ENCODE results near the gene BTG4. TPM values are rescaled to one million over a fixed set of nuclear protein-coding genes. Genes with fewer than 3 reads are reported as not detected.

BTG4 gene
- total RNA-seq, 1 experiment from 2014 or later: 0.15 TPM

DNA sequence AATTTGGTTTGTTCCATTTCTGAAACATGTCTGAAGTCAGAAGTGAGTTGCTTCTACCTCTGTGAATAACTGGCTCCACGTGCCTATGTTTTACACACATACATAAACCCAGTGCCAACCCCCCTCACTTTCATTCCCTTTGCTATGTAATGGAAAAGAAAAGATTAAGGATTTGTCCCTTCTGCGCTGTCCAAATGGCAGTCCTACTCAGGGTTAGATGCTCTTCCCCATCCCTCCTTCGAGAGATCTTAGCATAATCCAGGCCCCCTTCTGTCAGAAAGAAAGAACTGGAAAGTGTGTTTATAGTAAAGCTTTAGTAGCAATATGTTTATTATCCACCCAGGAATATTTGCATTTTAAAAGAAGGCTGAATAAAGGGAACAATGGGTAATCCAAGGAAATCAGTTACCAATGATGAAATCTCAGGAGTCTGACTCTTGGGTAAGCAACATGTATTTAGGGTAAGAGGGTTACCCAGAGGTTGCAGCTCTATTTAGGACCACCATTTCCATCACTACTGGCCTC lies 25.2 kb upstream of the BTG4 start:
- no peak for DNase-seq (ENCODE audit: low spot score)

DNA sequence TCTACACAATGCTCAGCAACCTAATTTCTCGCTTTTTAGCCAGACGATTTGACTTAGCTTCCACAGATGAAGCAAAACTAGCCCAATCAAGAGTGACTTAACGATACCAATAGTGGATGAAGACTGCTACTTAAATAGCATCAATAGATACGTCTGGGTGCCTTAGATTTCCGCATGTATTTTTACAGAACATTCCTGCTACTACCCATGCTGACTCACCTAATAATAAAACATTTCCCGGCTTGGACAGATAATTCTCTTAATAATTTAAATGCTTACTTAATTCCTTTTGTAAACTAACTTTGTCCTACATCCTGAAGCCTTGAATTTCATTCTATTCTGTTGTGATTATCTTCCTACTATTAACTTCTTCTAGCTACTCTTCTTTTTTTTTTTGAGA lies 23.1 kb upstream of the BTG4 start:
- no peak for DNase-seq (ENCODE audit: low spot score)

DNA sequence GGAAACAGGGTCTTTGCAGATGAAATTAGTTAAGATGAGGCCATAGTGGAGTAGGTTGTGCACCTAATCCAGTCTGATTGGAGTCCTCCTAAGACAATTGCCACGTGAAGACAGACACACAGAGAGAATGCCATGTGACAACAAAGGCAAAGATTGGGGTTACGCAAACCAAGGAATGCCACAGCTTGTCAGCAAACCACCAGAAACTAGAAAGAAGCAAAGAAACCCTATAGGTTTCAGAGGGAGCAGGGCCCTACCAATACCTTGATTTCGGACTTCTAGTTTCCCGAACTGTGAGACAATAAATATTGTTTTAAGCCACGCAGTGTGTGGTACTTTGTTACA lies 20.2 kb upstream of the BTG4 start:
- DNase-seq (ENCODE audit: low spot score): peak; percentile 20

DNA sequence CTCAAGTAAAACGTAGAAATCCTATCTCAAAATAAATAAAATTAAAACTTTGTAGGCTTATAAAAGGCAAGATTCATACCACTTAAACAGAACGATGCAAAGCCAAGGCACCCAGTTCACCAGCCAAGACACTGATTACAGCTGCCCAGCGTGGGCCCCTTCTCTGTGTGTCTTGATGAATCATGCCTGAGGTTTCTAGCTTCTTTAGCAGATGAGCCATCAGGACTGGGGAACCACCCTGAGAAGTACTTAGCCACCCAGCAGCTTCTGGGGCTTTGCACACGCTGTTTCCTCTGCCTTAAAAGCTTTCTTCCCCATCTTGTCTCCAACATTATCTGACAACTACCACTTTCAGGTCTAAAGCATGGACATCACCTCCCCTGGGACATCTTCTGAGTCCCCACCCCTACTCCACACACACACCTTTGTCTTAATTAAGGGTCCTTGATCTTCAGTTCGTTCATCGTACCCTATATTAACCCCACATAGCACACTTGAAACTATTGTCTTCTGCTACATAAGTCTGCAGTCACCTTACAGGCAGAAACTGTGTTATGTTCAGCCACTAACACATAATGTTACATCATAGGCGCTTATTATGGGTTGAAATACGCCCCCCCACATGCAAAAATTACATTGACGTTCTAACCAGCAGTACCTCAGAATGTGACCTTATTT lies 19.6 kb upstream of the BTG4 start:
- peak; percentile 84 for DNase-seq (ENCODE audit: low spot score)

DNA sequence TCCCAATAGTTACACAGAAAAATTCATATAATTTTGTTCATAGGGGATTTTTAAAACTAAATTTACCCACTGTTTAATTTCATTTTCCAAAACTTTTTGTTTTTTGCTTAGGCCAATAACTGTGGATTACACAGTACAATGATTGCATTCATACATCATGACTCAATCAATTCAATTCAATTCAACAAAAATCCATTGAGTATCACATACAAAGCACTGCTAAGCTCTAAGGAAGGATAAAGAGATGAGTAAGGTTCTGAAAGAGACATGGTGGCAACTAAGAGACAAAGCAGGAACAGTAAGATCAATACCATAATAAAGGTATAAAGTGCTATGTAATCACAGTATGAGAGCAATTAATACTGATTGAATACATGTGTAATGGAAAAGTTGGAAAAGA lies 18.9 kb upstream of the BTG4 start:
- no peak for DNase-seq (ENCODE audit: low spot score)

DNA sequence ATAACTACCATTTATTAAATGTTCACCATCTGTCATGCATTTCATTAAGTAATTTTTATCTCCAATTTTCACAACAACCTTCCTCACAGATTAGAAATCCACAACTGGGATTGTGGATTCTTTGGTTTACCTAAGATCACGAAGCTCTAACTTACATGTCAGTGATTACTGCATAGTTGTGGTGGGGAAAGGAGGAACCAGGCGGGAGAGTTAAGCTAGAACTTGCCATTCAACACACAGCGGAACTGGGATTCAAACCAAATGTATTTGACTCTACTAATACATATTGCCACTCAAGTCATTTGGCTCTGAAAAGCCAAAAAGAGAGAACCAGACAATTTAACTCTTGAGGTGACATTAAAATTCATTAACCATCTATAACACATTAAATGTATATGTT lies 17.9 kb upstream of the BTG4 start:
- DNase-seq (ENCODE audit: low spot score): no peak

DNA sequence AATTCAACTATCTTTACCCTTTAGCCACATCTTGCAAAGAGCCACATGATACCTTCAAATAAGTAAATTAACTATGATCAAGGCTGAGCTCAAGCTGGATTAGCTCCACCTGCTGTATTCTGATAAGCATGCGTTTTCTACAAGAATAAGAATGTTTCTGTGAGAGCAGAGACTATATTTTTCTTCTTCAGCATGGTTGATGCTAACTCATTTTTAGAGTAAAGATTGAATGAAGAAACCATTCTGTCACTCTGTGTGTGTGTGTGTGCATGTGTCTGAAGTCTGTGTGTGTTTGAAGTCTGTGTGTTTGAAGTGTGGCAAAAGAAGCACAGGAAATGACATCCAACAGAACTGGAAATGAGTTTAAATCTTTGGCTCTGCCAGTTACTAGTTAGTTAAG lies 16.4 kb upstream of the BTG4 start:
- no peak for DNase-seq (ENCODE audit: low spot score)

DNA sequence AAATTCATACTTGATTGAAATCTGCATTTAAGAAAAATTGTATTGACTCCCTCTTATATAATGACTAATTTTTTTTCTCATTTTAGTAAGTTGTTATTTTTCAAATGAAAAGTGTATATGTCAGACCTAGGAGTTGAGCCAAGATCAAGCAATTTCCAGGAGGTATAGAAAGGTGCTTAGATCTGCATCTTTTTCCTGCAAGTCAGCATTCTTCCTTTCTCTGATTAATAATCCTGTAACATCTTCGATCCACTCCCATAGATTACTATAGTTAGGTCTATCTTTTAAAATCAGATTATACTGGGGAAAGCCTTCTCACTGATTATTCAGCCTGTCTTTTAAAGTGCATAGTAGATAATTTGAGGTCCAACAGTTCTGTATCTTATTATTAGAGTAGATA lies 15.1 kb upstream of the BTG4 start:
- DNase-seq (ENCODE audit: low spot score): no peak

DNA sequence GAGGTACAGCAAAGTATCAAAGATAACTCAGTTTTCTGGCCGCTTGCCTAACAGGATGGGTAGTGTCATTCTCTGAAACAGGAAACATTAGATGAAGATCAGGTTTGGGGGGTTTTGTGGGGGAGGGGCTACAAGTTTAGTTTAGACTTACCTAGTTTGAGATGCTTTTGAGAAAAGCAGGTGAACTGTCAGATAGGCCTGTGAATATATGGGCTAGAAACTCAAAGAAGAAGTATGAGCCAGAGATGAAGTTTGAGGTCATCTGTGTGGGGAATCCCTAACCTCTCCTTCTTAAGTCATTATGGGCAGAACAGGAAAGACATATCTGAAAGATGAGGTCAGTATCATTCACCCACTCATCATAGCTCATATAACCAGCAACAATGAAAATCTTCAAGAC lies 14.3 kb upstream of the BTG4 start:
- no peak for DNase-seq (ENCODE audit: low spot score)

DNA sequence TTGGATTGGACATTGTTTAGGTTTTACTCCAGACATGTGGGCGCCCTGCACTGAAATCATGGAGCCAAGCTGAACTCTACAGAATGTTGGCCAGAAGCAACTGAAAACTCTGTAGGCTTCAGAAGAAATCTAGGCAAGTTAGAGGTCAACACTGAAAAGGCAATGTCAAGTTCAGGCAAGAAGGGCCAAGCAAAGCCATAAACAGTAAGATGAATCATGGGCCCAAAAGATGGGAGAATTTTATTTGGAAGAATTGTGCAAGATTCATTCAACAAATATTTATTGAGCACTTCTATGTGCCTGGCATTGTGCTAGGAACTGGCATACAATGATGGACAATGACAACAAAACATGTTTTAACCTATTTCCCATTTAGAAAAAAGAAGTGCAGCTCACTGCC lies 13.3 kb upstream of the BTG4 start:
- no peak for DNase-seq (ENCODE audit: low spot score)

DNA sequence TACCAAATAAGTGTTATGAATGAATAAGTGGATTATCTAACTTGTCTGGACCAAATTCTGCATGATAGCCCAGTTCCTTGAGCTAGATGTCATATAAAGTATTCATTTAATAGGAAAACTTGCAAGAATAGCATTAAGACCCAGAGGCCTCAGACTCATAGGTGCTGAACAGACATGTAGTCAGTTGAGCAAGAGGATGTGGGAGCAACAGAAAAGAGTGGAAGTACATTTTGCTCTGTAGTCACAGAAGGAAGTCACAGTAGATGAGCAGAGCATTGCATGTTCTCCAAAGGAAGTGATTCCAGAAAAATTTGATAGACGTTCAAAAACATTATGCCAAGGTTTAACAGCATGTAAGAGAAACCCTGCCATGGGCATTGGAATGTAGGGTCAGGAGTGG lies 11.9 kb upstream of the BTG4 start:
- no peak for DNase-seq (ENCODE audit: low spot score)

DNA sequence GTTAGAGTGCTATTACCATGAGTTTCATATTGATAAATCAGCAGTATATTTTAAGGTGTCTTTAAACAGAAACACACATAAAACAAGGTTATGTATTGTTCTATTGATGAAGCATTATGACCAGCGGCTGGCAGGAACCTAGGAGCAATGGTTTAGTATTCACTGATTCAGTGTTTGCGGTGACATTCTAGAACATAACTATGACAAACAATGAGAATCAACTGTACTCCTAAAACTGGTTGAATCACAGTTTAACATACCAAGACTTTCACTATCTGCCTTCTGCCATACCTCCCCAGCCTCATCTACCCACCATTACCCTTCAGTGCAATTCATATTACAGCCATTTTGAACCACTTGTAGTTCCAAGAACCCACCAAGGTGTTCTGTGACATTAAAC lies 11.2 kb upstream of the BTG4 start:
- DNase-seq (ENCODE audit: low spot score): no peak

DNA sequence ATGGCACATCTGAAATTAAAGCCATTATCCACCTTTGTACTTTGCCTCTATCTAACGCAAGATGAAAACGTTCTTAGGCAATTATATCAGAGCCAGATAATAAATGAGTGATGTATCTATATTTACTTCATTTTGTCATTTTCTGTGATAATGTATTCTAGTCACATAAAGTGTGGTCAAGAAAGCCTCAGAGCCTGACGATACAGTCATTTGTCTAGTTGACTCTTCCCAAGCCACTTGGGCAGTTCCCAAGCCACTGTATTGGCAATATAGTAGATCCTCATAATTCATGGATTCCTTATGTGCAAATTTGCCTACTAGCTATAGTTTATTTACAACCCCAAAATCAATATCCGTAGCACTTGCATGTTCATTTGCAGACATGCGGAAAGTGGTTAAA lies 10.2 kb upstream of the BTG4 start:
- DNase-seq (ENCODE audit: low spot score): no peak

DNA sequence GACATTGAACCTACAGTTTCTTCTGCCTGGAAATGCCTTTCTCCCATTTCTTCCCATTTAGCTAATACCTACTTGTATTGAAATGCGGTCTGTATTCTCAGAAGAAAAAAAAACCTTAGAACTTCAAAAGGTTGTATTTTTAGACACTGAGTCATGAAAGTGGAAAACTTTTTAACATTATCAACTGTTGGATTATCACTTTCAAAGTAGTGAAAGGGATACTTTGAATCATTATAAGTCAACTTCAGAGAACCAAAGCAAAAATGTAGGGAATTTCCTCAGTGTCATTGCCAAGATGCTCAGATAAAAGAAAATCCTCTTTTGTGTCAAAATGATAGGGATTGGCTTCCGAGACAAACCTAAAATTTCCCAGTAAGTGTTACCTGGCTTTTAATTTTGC lies 8.9 kb upstream of the BTG4 start:
- DNase-seq (ENCODE audit: low spot score): no peak

DNA sequence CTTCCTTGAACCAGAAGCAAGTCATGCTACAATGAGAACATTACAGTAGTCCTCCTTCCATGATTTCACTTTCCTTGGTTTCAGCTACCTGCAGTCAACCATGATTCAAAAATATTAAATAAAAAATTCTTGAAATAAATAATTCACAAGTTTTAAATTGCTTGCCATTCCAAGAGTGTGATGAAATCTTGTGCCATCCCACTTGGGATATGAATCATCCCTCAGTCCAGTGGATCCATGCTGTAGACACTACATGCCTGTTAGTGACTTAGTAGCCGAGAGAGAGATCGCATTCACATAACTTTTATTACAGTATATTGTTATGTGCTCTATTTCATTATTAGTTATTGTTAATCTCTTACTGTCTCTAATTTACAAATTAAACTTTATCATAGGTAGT lies 8.4 kb upstream of the BTG4 start:
- no peak for DNase-seq (ENCODE audit: low spot score)

DNA sequence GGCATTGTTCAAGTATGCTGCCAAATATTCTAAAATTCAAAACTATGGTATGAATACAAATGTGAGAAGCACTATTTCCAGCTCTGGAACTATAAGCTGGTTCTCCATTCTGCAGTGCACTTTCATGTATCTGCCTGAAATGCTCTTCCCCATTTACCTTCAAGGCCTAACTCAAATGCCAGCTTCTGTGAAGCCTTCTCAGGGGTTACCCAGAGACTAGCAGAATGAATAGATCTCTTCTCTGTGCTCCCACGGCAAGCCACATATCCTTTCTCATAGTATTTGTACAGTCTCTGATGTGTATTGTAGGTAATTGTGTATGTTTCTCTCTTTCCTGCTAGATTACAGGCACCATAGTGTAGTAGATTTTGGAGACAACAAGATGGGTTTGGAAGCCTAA lies 6.5 kb upstream of the BTG4 start:
- no peak for DNase-seq (ENCODE audit: low spot score)

DNA sequence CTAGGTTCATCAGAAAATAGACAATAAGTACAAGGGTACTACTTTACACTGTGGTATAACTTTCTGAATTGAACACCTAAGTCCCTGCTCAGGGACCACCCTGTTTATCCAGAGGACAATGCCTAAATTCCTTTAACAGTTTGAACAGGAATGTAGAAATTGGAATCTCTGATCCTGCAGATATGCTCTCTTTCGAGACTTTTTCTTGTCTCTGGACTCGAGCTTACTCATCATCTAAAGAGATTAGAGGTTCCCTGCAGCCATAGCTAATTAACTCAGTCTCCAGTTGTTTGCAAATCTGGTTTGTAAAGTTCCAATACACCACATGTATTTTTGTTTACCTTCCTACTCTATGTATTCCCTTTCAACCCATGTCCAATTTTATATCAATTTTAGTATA lies 3.4 kb upstream of the BTG4 start:
- DNase-seq (ENCODE audit: low spot score): no peak

DNA sequence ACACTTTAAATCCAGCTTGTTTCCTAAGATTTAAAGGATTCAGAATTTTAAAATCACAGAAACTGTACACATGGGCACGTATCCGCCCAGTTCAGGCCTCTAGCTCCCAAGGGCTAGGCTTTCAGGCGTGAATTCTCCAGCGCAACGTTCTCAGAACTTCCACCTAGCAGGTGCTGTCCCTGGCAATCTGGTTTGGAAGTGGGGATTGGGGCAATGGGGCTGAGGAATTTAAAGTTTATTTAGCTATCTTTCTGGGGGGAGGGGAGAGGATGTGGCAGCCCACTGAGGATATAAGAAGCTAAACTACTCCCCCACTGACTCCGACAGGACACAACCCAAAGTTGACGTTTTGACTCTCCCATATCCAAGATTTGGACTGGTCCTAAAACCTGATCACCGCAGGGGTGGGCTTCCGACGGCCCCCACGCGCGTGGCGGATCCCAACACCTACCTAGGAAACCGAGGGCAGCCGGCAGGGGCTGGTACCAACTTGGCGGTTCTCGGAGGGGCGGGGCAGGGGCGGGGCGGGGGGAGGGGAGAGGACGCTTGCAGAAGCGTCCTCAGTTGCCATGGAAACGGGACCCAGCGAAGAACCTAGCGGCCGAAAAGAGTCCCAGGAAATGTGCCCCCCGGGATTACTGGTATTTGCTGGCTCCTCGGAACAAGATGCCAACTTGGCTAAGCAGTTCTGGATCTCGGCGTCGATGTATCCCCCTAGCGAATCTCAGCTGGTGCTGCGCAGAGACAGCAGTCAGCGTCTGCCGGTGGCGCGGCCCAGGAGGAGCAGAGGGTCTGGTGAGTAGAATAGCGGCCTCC lies 2.2 kb upstream of the BTG4 start, which contains the start of gene HOATZ:
HOATZ (plus strand) TSS at position 563 of the 816 bp plus-strand sequence; CDS start at position 570, 7 bp downstream.
- no peak for DNase-seq (ENCODE audit: low spot score)

DNA sequence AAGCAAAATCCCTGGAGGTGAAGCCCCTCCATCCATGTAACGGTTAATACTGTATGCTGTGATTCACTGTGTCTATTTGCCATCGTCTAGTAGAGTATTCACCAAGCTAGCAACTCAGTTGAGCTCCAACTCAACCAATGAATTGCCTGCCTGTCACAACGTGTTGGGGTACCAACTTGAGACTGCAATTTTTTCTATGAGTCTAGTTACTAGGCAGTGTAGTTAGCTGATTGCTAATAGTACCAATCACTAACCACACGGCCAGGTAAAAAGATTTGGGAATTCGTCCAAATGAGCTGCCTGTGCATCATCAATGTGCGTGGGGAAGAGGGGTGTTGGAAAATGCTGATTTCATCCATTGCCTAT lies 1.0 kb upstream of the BTG4 start:
- no peak for DNase-seq (ENCODE audit: low spot score)

DNA sequence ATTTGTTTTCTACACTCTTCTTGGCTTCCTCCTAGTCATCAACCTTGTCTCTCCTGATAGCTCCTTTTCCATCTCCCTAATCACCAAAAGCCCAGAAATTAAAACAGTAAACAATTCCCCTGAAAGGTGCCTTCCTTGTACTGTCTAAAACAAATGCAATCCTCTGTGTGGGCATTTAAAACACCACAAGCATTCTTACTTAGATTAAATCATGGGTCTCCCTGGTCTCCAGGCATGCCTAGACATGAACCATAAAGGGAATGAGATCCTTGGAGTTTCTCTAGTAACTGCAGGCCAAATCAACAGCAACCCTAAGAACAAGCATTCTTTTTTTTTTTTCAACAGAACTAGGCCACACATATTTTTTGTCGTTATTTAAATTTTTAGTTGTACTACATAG lies 1.9 kb downstream of the BTG4 start:
- DNase-seq (ENCODE audit: low spot score): no peak

DNA sequence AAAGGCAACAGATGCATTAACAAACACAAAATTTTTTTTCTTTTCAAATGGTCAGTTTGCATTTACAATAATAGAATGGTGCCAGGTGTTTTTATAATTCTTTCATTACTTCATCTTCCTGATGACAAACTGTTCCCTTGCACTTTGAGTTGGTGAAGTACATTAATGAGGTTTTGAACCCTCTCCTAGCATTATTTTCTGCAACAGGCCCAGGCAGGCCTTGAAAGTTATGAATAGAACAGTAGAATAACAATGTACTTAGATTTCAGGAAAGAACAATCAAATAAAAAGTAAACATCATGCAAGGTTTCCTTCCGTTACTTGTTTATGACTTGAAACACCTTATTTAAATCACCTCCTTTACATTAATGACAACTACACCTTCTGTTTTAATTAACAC lies 9.6 kb downstream of the BTG4 start:
- DNase-seq (ENCODE audit: low spot score): no peak

DNA sequence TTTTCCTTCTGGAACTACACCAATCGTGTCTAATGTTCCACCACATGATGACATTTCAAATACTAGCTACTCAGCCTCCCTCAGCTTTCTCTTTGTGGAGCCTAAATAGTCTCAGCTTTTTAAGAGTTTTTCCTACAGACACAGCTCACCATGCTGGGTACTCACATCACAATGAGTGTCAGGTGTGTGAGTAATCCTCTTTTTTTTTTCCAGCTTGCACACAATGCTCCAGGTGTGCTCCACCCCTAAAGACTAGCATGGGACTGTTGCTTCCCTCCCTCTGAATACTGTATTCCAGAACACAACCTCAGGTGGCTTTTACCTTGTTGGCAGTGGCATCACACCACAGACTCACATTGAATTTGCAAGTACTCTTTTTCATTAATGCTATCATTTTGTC lies 11.7 kb downstream of the BTG4 start:
- no peak for DNase-seq (ENCODE audit: low spot score)

DNA sequence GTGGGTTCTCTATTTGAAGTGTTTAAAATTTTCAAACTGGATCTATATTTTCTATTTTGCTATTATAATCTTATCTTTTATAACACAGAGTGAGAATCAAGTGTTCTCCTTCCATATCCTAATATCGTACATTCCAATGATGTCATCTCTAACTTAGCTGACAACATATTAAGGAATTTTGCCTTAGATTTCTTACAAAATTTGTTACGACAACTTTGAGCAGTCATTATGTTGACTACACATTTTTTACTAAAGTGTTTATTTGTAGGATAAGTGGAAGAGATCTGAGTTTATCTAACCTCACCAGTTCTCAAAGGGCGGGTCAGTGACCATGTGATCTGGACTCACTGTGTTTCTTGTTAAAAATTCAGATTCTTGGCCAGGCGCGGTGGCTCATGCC lies 12.7 kb downstream of the BTG4 start:
- no peak for DNase-seq (ENCODE audit: low spot score)

DNA sequence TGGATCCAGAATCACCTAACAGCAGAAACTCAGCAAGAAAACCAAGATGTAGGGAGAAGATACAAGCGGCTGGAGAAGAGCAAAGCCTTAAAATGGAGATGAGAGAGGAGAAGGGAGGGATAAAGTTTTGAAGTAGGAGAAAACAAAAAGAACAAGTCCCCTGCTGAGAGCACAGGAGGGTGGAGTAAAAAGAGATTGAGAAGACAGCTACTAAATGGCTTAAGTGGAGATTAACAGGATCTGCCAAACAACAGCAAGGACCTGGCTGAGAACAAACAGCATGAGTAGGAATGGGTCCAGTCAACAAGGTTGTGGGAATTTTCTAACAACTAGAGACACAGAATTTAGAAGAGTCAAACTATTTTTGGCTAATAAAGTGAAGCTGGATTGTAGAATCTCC lies 18.1 kb downstream of the BTG4 start:
- DNase-seq (ENCODE audit: low spot score): no peak
